Inflammatory macrophage (primary cell): ENCODE data around the gene PDE10A.

Experiments
- DNase-seq, 2 donors: peaks; one replicate each; pipeline ENCODE4 v3.0.0-alpha.2; 2020 to 2022

The PDE10A gene

GRCh38 chr6:165654144-165654543 is 8.9 kb downstream of the PDE10A start:
- no peak for DNase-seq

- DNase-seq, result no peak
Observed at GRCh38 chr6:165653607-165654006, 9.4 kb downstream of the PDE10A start.

- no peak for DNase-seq
Observed at GRCh38 chr6:165653196-165653595, 9.8 kb downstream of the PDE10A start.

GRCh38 chr6:165652766-165653165 is 10.3 kb downstream of the PDE10A start:
- no peak for DNase-seq

GRCh38 chr6:165649166-165650137 is 13.6 kb downstream of the PDE10A start:
- no peak for DNase-seq

- DNase-seq, result no peak
Observed at GRCh38 chr6:165647041-165647440, 16.0 kb downstream of the PDE10A start.

- no peak for DNase-seq
Observed at GRCh38 chr6:165645919-165646318, 17.1 kb downstream of the PDE10A start.

GRCh38 chr6:165644586-165645266 is 18.3 kb downstream of the PDE10A start:
- DNase-seq, result no peak

GRCh38 chr6:165643015-165643414 is 20.0 kb downstream of the PDE10A start:
- no peak for DNase-seq

- DNase-seq, result no peak
Observed at GRCh38 chr6:165641672-165642156, 21.3 kb downstream of the PDE10A start.

GRCh38 chr6:165640806-165641205 is 22.2 kb downstream of the PDE10A start:
- no peak for DNase-seq

- DNase-seq, result no peak
Observed at GRCh38 chr6:165638530-165638929, 24.5 kb downstream of the PDE10A start.

- no peak for DNase-seq
Observed at GRCh38 chr6:165637586-165637985, 25.5 kb downstream of the PDE10A start.

GRCh38 chr6:165636402-165637048 is 26.5 kb downstream of the PDE10A start:
- no peak for DNase-seq

- DNase-seq, result no peak
Observed at GRCh38 chr6:165635965-165636364, 27.1 kb downstream of the PDE10A start.

- no peak for DNase-seq
Observed at GRCh38 chr6:165634101-165634880, 28.8 kb downstream of the PDE10A start.

- no peak for DNase-seq
Observed at GRCh38 chr6:165632194-165632593, 30.8 kb downstream of the PDE10A start.

GRCh38 chr6:165630544-165630953 is 32.5 kb downstream of the PDE10A start:
- DNase-seq, result no peak

- DNase-seq, result no peak
Observed at GRCh38 chr6:165628955-165629354, 34.1 kb downstream of the PDE10A start.

GRCh38 chr6:165627366-165627765 is 35.7 kb downstream of the PDE10A start:
- no peak for DNase-seq

GRCh38 chr6:165626711-165627110 is 36.3 kb downstream of the PDE10A start:
- no peak for DNase-seq
